NCI-H510A treated with DMSO at 0.1 percent for 48 hours (cell line): Measurements from ENCODE around the gene SEPTIN5.

ENCODE experiments used
- DNase-seq: peaks from one replicate; lab custom pipeline; 2025; lab: John Stamatoyannopoulos, UW

The SEPTIN5 gene

DNA sequence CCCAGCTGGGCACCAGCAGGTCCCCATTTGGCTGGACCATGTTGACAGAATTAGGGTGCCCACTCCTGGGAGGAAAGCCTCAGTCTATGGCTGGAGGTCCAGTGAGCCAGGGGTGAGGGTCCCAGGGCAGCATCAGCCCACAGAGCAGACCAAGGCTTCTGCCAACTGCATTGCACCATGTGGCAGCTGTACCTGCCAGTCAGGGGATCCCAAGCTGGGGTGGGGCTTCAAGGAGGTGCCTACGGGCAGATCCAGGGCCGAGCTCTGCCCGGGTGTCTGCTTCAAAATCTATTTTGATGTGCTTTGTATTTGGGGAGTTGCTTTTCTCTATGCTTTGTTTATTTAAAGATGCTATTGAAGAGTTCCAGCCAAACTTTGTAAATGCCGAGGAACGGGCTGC lies 19.5 kb downstream of the SEPTIN5 start:
- DNase-seq: no peak

DNA sequence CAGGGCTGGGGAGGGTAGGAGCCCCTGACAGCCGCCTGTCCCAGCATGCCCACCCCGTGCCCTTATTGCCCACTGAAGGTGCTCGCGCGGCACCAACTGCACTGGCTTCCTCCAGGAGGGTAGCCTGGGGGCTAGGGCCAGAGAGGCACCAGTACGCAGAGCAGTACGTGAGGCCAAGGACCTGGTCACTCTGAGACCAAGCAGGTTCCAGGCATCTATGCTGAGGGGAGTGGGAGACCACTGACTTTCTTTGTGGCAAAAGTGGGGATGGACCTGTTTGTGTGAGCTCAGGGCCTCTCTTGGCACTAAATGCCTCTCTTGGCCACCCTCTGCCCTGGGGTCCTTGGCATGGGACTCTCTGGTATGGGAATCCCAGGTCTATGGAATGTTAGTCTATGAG lies 19.9 kb downstream of the SEPTIN5 start:
- no peak for DNase-seq

GRCh38 chr22:19734837-19735382 lies 20.6 kb downstream of the SEPTIN5 start:
- DNase-seq: no peak

DNA sequence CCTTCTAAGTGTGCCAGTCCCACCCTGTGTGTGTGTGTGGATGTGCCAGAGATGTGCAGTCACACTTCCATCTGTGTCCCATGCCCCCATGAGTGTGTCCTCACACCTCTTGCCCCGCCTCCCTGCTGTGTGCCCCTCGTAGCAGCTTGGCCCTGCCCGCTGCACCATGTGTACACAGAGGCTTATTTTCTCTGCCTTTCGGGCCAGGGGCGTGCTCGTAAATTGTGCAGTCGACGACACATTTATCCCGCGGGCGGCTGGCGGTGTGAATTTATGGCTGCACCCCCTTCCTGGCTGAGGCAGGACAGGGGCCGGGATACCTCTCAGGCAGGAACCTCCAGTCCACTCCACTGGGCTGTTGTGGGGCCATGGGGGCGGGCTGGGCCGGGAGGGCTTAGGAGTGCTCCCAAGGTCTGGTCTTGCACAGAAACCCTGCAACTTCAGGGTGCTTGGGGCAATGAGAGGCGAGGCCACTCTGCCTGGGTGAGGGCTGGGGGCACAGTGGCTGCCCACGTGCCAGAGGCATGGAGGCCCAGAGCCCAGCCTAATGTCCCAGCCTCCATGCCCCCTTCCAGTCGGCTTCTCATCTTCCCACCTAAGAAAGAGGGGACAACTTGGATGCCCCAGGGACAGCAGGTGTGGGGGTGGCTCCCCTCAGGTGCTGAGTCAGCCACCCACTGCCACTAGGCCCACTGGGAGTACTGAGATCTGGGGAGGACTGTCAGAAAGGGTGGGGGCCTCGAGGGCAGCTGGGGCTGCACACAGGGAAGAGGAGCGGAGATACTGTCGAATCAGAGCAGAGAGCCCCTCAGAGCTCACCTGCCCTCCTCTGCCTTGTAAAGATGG lies 21.6 kb downstream of the SEPTIN5 start:
- no peak for DNase-seq

GRCh38 chr22:19737846-19738663 lies 23.8 kb downstream of the SEPTIN5 start:
- no peak for DNase-seq

DNA sequence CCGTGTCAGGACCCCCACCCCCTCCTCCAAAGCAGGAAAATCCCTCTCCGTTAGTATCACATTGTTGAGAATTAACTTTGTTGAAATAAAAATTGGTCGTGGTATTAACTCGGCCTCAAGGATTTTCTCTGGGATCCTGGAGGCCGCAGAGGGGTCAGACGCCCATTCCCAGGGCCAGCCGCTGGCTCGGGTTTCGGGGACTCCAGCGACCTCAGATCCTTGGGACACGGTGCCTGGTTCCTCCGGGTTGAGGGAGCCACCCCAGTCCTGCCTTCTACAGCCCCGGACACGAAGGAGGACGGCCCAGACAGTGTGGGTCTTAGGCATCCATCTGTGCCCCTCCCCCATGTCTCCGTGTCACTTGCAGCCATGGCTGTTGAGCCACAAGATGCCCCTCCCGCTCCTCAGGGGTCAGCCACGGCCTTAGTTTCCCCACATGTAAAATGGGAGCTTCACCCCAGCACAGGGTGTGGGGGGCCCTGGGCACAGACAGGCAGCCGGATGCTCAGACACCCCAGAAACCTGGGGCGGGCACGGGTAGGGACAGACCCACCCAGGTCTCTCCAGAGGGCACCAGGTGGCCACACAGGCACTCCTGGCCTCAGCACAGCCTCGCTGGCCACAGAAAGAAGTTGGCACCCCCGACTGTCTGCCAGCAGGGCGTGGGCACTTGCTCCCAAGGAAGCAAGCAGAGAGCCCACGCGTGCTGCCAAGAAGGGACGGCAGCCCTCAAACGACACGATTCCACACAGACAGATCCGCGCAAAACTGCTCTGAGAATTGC lies 24.6 kb downstream of the SEPTIN5 start:
- DNase-seq: no peak

- DNase-seq: no peak
Observed at GRCh38 chr22:19739448-19739895, 25.2 kb downstream of the SEPTIN5 start.

DNA sequence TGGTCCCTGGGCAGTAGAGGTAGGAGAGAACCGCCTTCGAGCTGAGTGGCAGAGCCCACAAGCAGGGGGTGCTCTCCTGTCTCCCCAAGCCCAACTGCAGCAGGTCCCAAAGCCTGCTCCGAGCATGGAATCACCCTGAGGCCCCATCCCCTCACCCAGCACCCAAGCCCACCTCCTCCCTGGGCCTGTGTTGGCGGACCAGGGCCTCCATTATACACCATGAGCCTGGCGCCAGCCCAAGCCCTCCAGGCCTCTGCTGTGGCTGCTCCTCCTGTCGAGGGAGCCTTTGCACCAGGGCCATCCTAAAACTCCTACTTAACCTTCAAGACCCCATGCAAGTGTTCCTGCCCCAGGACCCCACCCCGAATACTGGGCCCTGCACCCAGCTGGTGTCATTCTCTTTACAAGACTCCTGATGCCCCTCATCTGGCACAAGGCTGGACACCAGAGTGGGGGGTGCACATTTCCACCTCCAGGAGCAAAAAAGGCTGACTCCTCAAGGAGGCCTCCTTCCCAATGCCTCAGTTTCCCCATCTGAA lies 25.7 kb downstream of the SEPTIN5 start:
- DNase-seq: no peak

DNA sequence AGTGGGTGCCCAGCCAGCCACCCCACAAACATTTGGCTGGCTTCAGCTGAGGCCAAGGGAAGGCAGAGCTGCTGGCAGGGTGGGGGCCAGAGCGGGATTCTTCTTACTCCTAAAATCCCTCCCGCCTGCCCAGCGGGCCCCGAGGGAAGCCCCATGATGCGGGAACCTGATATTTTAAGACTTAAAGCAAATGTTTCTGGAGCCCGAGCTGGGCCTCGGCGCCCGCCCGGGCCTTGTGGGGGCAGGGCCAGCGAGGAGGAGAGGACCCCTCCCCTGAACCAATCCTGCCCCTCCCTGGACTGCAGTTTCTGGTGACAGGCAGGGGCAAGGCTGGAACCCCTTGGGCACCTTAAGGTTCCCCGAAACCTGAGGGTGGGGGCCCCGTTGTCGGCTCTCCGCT lies 26.3 kb downstream of the SEPTIN5 start:
- DNase-seq: no peak

DNA sequence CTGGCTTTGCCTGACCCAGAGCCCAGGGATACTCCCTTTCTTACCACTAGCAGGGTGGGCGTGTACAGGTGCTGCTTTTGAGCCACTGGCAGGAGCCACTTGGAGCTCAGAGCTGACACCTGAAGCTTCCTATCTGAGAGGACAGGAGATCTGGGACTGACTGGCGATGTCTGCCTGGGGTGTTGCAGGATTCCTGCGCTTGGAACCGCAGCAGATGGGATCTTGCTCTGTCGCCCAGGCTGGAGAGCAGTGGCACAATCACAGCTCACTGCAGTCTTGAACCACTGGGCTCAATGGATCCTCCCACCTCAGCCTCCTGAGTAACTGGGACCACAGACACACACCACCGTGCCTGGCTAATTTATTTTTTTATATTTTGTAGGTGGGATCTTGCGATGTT lies 26.8 kb downstream of the SEPTIN5 start:
- DNase-seq: no peak

DNA sequence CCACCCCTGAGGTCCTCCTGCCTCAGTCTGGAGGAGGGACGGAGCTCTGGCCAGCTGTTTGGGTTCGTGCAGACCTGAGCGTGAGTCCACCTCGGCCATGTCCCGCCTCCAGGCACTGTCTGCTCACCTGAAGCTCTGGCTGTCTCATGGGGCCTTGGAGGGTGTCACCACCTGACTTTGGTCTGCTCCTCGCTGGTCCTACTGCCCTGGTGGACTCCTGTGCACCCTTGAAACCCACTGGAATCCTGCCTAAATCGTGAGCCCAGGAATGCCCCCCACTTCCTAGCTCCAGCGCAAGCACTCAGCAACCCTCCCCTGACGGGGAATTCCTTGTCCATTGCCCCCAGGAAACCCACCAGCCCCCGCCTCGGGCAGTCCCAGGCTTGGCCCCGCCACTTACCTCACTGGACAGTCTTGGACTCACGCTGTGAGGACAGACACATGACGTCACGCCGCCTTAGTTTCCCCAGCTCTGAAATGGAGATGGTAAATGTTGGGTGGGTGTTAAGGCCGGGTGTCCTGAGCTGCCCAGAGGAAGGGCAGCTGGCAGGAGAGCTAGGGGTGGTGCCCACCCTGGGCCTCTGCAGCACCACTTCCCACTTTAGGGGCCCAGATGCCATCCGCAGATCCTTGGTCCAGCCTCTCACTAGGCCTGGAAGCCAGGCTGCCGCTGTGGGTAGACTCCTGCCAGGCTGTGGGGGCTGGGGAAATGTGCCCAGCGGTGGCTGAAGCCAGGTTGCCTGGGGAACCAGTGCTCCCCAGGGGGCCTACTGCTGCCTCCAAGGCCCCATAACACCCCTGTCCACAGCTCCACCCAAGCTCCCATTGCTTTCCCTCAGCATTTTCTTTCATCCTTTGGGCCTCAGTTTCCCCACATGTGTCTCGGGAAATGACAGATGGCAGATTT lies 28.1 kb downstream of the SEPTIN5 start:
- DNase-seq: no peak

DNA sequence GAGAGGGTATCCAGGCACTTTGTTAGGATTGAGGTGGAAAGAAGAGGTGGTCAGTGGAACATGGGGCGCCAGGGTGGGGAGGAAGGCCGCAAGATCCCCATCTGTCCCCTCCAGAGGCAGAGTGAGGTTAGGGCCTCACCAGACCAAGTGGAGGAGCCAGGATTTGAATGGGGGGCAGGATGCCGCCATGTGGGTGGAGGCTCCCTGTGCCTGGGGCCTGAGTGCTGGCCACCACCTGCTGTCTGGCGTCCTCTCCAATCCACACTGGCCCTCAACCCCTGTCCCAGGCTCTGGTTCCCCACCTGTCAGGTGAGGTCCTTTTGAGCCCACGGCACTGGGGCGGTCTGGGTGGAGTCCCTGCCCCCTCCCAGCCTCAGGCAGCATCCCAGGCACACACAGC lies 28.8 kb downstream of the SEPTIN5 start:
- no peak for DNase-seq

DNA sequence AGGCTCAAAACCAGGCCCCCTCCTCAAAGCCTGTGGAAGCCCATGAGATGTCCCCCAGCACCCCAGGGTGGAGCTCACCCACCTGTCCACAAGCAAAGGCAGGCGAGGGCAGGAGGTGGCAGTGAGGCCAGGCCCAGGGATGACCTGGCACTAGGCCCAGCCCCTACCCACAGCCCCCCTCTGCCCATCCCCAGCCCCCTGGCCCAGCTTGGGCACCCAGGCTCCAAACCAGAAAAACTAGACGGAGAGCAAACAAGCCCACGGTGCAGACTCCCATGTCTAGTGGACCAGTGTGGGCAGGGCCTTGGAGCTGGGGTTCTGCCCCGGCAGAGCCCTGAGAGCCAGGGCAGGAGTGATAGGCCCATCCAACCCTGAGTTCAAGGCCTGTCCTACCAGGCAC lies 29.3 kb downstream of the SEPTIN5 start:
- DNase-seq: no peak

DNA sequence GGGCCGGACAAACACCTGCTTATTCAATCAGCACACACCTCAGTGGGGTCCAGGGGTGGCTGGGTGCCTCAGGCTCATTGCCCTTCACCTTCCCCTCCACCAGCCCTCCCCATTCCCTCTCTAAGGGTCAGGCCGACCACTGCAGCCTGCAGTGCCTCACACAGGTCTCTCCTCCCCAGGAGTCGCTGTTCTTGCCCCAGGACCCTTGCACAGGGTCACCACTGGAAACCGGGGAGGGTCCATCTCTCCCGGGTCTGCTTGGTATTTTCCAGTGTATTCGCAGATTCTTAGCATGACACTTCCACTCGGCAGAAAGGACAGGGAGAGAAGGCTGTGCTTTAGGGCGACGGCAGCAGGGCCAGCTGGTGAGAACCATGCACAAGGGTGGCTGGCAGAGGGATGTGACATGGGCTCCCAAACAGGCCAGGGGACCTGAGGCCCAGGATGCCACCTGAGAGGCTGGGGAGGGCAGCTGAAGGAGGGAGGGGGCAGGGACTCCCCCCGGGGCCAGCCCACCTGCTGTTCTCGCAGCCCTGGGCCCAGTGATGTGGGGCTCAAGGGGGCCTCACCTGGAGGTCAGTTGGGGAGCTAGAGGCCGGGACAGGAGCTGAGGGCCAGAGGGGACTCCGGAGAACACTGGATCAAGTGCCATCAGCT lies 30.2 kb downstream of the SEPTIN5 start:
- no peak for DNase-seq

DNA sequence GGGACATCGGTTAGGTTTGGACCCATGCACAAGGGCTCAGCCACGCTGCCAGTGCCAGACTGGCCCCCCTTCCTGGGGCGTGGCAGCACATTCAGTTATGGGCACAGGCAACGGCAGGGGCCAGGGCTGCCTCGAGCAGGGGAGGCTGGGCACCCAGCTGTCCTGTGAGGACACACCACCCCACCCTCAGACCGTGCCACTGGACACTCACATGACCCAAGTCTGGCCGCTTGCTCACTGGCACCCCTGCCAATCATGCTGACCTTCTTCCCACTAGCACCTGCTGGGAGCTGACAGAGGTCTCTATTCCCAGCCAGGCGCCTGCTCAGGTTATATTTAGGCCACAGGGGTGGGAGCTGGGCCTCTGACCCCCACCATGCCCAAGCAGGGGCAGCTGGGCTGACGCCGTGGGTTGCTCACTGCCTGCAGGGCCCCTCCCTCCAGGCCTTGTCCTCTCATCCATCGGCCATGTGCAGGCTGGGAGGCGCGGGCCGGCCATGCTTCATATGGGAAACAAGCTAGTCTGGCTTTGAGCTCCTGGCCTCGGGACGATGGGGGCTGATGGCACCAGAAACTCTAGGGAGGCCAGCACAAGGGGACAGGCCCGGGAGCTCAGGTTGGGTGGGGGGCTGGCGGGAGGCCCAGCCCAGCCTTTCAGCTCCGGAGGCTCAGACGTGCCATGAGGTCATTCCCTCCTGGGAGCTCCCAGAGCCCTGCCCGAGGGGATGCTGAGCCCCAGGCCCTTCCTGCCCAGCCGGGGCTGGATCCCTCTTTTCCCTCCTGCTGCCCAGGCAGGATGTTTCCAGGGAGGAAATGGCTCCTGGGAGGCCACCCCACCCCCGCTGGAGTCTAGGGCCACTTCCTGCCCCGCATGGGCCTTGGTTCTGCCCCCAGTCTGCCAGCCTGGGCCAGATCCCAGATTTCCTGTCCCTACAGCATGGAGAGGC lies 31.1 kb downstream of the SEPTIN5 start:
- no peak for DNase-seq

DNA sequence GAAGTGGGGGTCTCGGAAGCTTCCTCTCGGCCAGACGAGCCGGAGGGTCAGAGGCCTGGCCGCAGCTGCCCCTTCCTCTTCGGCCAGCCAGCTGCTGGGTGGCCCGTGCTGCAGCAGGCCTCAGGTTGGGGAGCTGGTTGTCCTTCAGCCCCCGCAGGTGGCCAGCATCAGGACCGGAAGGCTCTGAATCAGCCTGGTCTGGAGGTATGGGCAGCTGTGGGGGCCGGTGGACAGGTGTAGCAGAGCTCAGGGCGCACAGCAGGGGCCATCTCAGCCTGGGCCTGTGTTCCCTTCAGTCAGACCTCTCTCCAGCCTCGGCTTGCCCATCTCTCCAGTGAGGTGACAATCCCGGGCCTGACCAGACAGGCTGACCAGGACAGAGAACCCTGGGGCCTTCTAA lies 32.4 kb downstream of the SEPTIN5 start:
- DNase-seq: no peak

DNA sequence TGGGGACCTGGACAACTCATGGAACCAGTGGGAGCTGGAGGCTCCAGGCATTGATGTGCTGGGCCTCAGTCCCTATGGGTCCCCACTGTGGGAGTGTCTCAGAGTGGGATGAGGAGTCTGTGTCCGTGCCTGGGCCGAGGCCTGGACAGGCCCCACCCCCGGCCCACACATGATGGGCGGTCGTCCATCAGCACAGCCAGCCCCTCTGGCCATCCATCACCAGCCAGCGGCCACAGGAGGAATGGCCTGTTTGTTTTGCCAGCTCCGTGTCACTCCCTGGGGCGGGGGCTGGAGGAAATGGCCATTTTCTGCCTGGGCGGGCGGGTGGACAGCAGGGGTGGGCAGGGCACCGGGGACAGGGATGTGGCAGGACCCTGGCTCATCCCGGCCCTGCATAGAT lies 33.2 kb downstream of the SEPTIN5 start:
- DNase-seq: no peak

DNA sequence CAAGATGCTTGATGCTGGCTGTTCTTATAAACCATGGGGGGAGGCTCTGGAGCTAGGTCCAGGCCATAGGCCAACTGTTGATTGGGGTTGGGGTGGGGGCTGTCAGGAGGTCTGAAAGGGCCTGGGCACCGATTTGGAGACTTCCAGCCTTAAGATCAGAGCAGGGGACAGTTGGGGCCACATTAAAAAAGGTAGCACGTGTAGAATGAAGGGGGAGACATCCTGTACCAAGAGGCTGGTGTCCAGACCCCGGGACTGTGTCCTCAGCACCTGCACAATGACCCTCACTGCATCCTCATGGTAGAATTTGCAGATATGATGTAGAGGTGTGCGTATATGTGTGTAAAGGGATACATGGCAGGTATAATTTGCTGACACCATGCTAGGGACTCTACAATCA lies 33.8 kb downstream of the SEPTIN5 start:
- DNase-seq: no peak

DNA sequence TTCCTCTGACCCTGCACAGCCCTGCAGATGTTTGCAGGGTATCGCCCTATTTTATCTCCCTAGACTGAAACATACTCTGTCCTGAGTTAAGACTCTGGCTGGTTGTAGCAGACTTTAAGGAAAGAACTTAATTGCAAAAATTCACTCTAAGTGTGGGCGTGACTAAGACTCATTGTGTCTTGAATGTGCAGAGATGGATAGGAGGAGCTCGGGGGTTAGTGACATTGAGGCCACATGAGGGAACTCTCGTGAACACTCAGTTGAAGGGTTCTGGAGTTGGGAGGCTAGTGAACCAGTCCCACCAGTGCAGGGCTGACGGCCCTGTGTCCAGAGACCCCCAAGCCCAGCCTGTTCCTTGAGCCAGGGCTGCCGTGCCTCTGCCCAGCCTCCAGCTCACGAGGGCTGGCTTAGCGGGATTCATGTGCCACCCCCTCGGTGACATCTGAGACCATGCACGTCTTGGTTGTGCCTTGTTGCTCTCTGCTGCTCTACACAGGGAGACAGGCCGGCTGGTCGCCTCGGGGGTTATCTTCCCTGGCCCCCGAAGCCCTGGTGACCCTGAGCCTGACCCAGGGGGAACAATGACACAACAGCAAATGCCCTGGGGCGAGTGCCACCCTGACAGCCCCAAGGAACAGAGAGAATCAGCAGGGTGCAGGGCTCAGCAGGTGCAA lies 34.8 kb downstream of the SEPTIN5 start:
- DNase-seq: no peak
